HG03097 (cell line): ENCODE data around the gene POLR3K.
A peak's percentile ranks its signal among the peaks of the same experiment; 100 is the strongest.

Source experiments
- ATAC-seq: cut with Tn5 transposase; IDR thresholded peaks from one replicate; pipeline ENCODE4 v1.9.1; 2021; ENCODE audit not compliant: unreplicated experiment, low FRiP score

The POLR3K gene

GRCh38 chr16:53346-54236 lies at the start of gene POLR3K, which contains the start of gene SNRNP25:
Gene POLR3K, minus strand, starts transcription at chr16:53608. Its CDS starts 22 bp downstream, at chr16:53586.
Gene SNRNP25, plus strand, starts transcription at chr16:53828. Its CDS starts 189 bp downstream, at chr16:54017.
- ATAC-seq = peak; percentile 91

DNA sequence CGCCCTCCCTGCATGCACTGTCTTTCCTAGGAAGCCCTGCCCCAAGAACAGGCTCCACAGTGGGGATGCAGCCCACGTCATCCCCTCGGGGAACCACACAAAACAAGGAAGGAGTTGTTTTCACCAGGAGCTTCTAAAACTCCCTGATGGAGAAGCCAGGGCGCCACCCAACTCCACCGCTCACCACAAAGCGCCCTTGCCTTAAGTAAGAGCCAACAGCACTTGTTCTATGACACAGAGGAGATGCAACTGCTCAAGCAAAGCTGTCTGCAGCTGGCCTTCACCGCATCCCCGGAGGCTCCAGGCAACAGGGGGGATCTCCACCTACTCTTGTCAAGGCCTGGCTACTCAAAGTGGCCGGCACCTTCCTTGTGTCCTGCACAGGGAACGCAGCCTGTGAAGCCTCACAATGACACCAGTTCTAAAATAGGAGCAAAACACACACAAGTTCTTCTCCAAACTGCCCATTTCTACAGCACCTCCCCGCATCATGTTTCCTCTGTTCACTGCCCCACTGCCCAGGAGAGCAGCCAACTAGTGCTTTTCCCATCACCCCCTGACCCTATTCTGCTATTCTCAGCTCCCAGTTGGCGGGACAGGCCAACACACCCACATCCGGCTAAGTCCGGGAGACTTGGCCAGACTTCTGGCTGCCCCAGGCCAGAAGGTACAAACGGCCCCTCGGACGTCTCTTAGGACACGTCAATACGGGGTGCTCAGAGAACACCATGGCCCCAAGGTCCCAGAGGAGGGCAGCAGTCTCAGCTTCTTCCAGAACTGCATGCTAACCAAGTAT lies 48.9 kb upstream of the POLR3K start:
- no peak for ATAC-seq

GRCh38 chr16:101586-101985 lies 48.2 kb upstream of the POLR3K start:
- ATAC-seq = no peak

GRCh38 chr16:100989-101388 lies 47.6 kb upstream of the POLR3K start:
- ATAC-seq = no peak

DNA sequence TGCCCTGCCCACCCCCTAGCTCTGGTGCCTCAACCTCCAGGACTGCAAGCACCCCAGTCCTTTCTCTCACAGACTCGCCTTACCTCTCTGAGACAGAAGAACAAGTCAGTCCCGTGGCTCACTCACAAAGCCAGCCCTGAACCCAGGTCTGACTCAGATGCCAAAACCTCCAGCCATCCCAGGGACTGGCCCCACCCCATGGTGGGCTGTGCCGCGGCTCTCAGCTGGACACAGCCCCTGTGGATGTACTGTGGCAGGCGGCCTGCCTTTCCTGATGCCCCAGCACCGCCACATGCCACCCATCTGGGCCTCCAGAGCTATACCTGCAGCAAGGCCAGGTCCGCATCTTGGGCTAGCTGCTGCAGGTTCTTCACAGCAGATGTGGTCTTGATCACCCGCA lies 44.4 kb upstream of the POLR3K start:
- ATAC-seq = no peak

GRCh38 chr16:96935-97381 lies 43.5 kb upstream of the POLR3K start:
- ATAC-seq = peak; percentile 54

DNA sequence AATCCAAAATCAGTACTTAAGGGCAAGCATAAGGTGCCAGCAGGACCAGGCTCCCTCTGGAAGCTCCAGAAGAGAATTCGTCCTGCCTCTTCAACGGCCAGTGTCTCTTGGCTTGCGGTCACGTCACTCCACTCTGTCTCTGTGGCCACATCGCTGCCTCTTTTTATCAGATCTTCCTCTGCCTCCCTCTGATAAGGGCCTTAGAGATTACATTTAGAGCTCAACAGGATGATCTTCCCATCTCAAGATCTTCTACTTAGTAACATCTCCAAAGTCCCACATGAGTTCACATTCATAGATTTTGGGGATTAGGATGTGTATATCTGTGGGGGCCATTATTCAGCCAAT lies 41.5 kb upstream of the POLR3K start:
- ATAC-seq = no peak

GRCh38 chr16:92431-93339 lies 39.3 kb upstream of the POLR3K start:
- no peak for ATAC-seq

GRCh38 chr16:91484-91883 lies 38.1 kb upstream of the POLR3K start:
- no peak for ATAC-seq

DNA sequence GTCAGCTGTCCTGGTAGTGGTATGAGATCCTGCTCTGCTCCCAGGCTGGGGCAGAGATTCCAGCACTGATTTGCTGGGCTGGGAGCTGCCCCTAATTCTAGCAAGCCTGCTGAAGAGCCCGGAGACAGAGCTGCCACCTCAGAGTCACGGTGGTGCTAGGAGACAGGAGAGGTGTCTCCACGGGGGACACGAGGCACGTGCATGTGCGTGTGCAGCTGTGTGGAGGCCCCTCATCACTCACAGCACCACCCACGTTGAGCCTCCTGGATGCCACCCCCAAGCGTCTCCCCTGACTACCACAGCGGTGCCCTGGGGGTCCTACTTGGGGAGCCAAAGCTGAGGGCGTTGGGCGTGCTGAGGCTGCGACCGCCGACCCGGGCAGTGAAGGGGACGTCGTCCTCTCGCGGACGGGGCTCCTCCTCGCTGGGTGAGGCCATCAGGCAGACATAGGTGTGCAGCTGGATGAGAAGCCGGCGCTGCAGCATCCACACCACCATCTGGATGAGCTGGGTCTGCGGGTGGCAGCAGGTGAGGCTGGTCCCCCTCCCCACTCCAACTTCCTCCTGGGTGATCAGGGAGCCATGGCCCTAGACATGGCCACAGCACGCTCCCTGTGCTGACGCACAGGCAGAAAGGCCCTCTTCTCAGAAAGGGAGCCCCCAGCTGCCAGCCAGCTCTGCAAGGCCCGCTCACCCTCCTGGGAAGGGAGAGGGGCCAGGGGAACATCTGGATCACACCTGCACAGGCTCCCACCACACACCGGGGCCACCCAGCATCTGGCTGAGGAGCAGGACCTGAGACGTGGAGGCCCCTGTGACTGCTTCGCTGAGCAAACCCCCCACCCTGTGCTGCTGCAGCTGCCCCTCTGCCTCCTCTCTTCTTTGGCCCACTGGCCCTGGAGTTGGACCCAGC lies 36.2 kb upstream of the POLR3K start:
- ATAC-seq = no peak

- ATAC-seq = no peak
Measured at GRCh38 chr16:88613-89012, 35.2 kb upstream of the POLR3K start.

DNA sequence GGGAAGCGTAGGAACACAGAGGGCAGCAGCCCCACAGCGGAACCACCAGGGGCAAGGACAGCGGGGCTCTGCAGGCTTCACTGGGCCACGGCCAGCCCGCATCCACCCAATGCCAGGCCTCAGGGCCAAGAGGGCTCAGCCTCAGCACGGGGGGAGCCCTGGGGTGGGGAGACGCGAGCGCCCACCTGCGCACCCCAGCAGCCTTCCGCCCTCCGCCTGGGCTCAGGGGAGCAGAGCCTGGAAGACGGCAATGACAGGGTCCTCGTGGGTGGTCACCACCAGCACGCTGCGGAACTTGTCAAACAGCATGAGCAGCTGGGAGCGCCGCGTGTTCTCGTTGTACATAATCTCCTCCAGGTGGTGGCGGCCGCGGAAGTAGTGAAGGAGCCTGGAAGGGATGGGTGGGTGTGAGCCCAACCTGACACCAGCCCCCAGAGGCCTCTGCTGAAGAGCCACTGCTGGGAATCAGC lies 33.1 kb upstream of the POLR3K start:
- no peak for ATAC-seq

DNA sequence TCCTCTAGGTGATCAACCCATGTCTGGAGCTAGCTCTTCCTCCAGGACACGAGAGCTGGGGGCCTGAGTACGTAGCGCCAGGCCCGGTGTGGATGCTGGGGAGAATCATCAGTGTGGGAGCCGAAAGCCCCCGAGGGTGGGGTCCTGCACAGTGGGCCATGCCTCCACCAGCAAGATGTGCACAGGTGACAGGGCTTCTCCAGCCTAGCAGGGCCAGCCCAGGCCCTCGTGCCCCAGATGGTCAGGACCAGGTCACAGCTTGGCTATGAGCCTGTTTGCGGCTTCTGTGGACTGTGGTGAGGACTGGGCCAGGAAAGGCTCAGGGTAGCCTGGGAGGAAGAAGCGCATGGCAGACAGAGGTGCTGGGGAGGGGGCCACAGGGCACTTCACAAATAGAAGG lies 32.5 kb upstream of the POLR3K start:
- no peak for ATAC-seq

GRCh38 chr16:85407-85782 lies 32.0 kb upstream of the POLR3K start:
- ATAC-seq = no peak

DNA sequence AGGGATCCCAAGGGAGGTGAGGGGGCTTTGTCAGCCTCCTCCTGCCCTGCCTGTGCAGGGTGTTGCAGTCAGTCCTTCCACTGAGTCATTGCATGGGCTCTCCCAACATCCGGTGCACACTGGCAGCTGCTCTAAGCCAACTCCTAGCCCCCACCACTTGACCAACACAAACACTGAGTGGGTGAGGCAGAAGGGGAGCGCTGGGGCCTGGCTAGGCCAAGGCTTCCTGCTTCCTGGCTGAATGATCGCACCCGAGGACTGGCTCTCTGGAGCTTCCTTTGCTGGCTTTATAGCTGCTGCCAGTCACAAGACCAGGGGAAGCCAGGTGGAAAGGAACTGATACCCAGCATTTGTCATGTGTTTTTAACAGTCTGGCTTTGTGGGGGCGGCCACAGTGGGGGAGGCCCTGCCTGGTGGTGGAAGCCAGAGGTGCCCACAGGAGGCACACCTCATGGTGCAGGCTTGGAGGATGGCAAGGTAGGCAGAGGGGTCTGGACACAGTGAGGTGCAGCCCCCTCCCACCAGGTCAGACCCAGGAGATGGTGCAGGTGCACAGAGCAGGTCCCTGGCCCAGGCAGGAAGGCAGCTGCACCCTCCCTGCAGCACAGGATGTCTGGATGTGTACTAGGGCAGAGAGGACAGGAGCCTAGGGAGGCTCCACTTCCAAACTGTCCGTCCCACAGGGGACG lies 31.5 kb upstream of the POLR3K start:
- ATAC-seq = peak; percentile 57

GRCh38 chr16:83781-84615 lies 30.6 kb upstream of the POLR3K start:
- ATAC-seq = no peak

DNA sequence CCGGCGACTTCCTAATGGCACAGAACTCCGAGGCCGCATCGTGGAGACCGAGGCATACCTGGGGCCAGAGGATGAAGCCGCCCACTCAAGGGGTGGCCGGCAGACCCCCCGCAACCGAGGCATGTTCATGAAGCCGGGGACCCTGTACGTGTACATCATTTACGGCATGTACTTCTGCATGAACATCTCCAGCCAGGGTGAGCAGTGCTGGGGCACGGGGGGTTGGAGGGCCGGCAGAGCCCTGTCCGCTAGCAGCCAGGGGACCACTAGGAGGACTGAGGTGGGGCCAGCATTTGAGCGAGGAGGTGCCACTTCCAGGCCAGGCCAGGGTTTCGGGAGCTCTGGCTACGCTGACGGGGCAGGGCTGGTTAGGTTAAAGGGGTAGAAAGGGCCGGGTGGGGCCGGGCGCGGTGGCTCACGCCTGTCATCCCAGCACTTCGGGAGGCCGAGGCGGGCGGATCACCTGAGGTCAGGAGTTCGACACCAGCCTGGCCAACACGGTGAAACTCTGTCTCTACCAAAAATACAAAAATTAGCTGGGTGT lies 29.7 kb upstream of the POLR3K start:
- no peak for ATAC-seq
